Measurements from ENCODE around the gene ASF1B. TPM values are rescaled to one million over a fixed set of nuclear protein-coding genes. Genes with fewer than 3 reads are reported as not detected.

Gene ASF1B
- total and polyA plus RNA-seq, 9 donors, result 6.6 to 15.1 (median 12.5) TPM

- H3K4me1 ChIP-seq (ENCODE audit: control insufficient read depth, insufficient read depth, low read length), result peaks cover 30% of the 10 kb centered on the region
- no peak overlapping the region for H3K4me3 ChIP-seq (ENCODE audit: low read length)
- no peaks in the 10 kb centered on the region for H3K27me3 ChIP-seq (ENCODE audit: control insufficient read depth, insufficient read depth, low read length)
- DNase-seq, result no peak
- H3K27ac ChIP-seq (ENCODE audit: low read length), result no peak overlapping the region
- no peaks in the 10 kb centered on the region for H3K9me3 ChIP-seq (replicated peaks; ENCODE audit: control insufficient read depth, low read depth, low read length)
- 97% methylated on average over 14 of the region's 19 CpGs for WGBS (ENCODE audit: insufficient coverage)
- peaks cover 54% of the 10 kb centered on the region for H3K36me3 ChIP-seq (ENCODE audit: control insufficient read depth, insufficient read depth, low read length)
These were observed 24.9 kb upstream of the ASF1B start for GRCh38 chr19:14161305-14161704.

- H3K36me3 ChIP-seq (ENCODE audit: control insufficient read depth, insufficient read depth, low read length), result peaks cover 65% of the 10 kb centered on the region
These were observed 23.8 kb upstream of the ASF1B start for GRCh38 chr19:14160017-14160703.

GRCh38 chr19:14159059-14159458, 22.7 kb upstream of the ASF1B start:
- H3K36me3 ChIP-seq (ENCODE audit: control insufficient read depth, insufficient read depth, low read length), result peaks cover 69% of the 10 kb centered on the region
- no peak overlapping the region for H3K4me3 ChIP-seq (ENCODE audit: low read length)
- peak; percentile 7 for DNase-seq
- WGBS (ENCODE audit: insufficient coverage), result 51% methylated on average over 8 of the region's 12 CpGs
- no peaks in the 10 kb centered on the region for H3K9me3 ChIP-seq (replicated peaks; ENCODE audit: control insufficient read depth, low read depth, low read length)
- no peaks in the 10 kb centered on the region for H3K27me3 ChIP-seq (ENCODE audit: control insufficient read depth, insufficient read depth, low read length)
- no peak overlapping the region for H3K27ac ChIP-seq (ENCODE audit: low read length)
- H3K4me1 ChIP-seq (ENCODE audit: control insufficient read depth, insufficient read depth, low read length), result peaks cover 10% of the 10 kb centered on the region

More at GRCh38 chr19:14160017-14160703, 23.8 kb upstream of the ASF1B start:
- 86% methylated on average over 24 of the region's 25 CpGs for WGBS (ENCODE audit: insufficient coverage)
- Histone ChIP-seq H3K27me3 (ENCODE audit: control insufficient read depth, insufficient read depth, low read length) (no peaks in the 10 kb centered on the region), H3K4me3 (ENCODE audit: low read length) (no peak overlapping the region), H3K9me3 (replicated peaks; ENCODE audit: control insufficient read depth, low read depth, low read length) (no peaks in the 10 kb centered on the region), H3K4me1 (ENCODE audit: control insufficient read depth, insufficient read depth, low read length) (peaks cover 18% of the 10 kb centered on the region), H3K27ac (ENCODE audit: low read length) (no peak overlapping the region)
- DNase-seq, result no peak

- no peak overlapping the region for H3K4me3 ChIP-seq (ENCODE audit: low read length)
- H3K4me1 ChIP-seq (ENCODE audit: control insufficient read depth, insufficient read depth, low read length), result peaks cover 10% of the 10 kb centered on the region
- DNase-seq, result peak; percentile 9
- WGBS (ENCODE audit: insufficient coverage), result 85% methylated on average over 14 of the region's 16 CpGs
- peaks cover 69% of the 10 kb centered on the region for H3K36me3 ChIP-seq (ENCODE audit: control insufficient read depth, insufficient read depth, low read length)
- no peaks in the 10 kb centered on the region for H3K27me3 ChIP-seq (ENCODE audit: control insufficient read depth, insufficient read depth, low read length)
- H3K27ac ChIP-seq (ENCODE audit: low read length), result no peak overlapping the region
- H3K9me3 ChIP-seq (replicated peaks; ENCODE audit: control insufficient read depth, low read depth, low read length), result no peaks in the 10 kb centered on the region
These were observed 22.1 kb upstream of the ASF1B start for GRCh38 chr19:14158276-14159023.

- WGBS (ENCODE audit: insufficient coverage), result 89% methylated on average over 22 of the region's 26 CpGs
- no peak overlapping the region for H3K27ac ChIP-seq (ENCODE audit: low read length)
- peaks cover 72% of the 10 kb centered on the region for H3K36me3 ChIP-seq (ENCODE audit: control insufficient read depth, insufficient read depth, low read length)
- peaks cover 10% of the 10 kb centered on the region for H3K4me1 ChIP-seq (ENCODE audit: control insufficient read depth, insufficient read depth, low read length)
- H3K9me3 ChIP-seq (replicated peaks; ENCODE audit: control insufficient read depth, low read depth, low read length), result no peaks in the 10 kb centered on the region
- no peaks in the 10 kb centered on the region for H3K27me3 ChIP-seq (ENCODE audit: control insufficient read depth, insufficient read depth, low read length)
- no peak for DNase-seq
- no peak overlapping the region for H3K4me3 ChIP-seq (ENCODE audit: low read length)
These were observed 20.8 kb upstream of the ASF1B start for GRCh38 chr19:14156971-14157717.

GRCh38 chr19:14156122-14156521, 19.7 kb upstream of the ASF1B start:
- 90% methylated on average over 10 of the region's 12 CpGs for WGBS (ENCODE audit: insufficient coverage)

GRCh38 chr19:14155371-14155770, 19.0 kb upstream of the ASF1B start:
- H3K27ac ChIP-seq (ENCODE audit: low read length), result no peak overlapping the region
- H3K4me1 ChIP-seq (ENCODE audit: control insufficient read depth, insufficient read depth, low read length), result peaks cover 14% of the 10 kb centered on the region
- 98% methylated on average over 13 of the region's 17 CpGs for WGBS (ENCODE audit: insufficient coverage)
- no peaks in the 10 kb centered on the region for H3K27me3 ChIP-seq (ENCODE audit: control insufficient read depth, insufficient read depth, low read length)
- no peak overlapping the region for H3K4me3 ChIP-seq (ENCODE audit: low read length)
- no peaks in the 10 kb centered on the region for H3K9me3 ChIP-seq (replicated peaks; ENCODE audit: control insufficient read depth, low read depth, low read length)
- peaks cover 77% of the 10 kb centered on the region for H3K36me3 ChIP-seq (ENCODE audit: control insufficient read depth, insufficient read depth, low read length)
- DNase-seq, result no peak

More at GRCh38 chr19:14156122-14156521, 19.7 kb upstream of the ASF1B start:
- no peak overlapping the region for H3K4me3 ChIP-seq (ENCODE audit: low read length)
- H3K9me3 ChIP-seq (replicated peaks; ENCODE audit: control insufficient read depth, low read depth, low read length), result no peaks in the 10 kb centered on the region
- no peak for DNase-seq
- H3K27ac ChIP-seq (ENCODE audit: low read length), result no peak overlapping the region
- peaks cover 74% of the 10 kb centered on the region for H3K36me3 ChIP-seq (ENCODE audit: control insufficient read depth, insufficient read depth, low read length)
- peaks cover 10% of the 10 kb centered on the region for H3K4me1 ChIP-seq (ENCODE audit: control insufficient read depth, insufficient read depth, low read length)
- no peaks in the 10 kb centered on the region for H3K27me3 ChIP-seq (ENCODE audit: control insufficient read depth, insufficient read depth, low read length)

- Histone ChIP-seq H3K9me3 (replicated peaks; ENCODE audit: control insufficient read depth, low read depth, low read length) (no peaks in the 10 kb centered on the region), H3K27me3 (ENCODE audit: control insufficient read depth, insufficient read depth, low read length) (no peaks in the 10 kb centered on the region), H3K4me1 (ENCODE audit: control insufficient read depth, insufficient read depth, low read length) (peaks cover 29% of the 10 kb centered on the region), H3K4me3 (ENCODE audit: low read length) (no peak overlapping the region), H3K36me3 (ENCODE audit: control insufficient read depth, insufficient read depth, low read length) (peaks cover 52% of the 10 kb centered on the region), H3K27ac (ENCODE audit: low read length) (no peak overlapping the region)
- peak; percentile 5 for DNase-seq
- WGBS (ENCODE audit: insufficient coverage), result 85% methylated on average over 12 of the region's 12 CpGs
These were observed 16.3 kb upstream of the ASF1B start for GRCh38 chr19:14152713-14153112.

GRCh38 chr19:14150770-14151661, 14.6 kb upstream of the ASF1B start:
- peak; percentile 6 for DNase-seq
- H3K9me3 ChIP-seq (replicated peaks; ENCODE audit: control insufficient read depth, low read depth, low read length), result no peaks in the 10 kb centered on the region
- H3K27me3 ChIP-seq (ENCODE audit: control insufficient read depth, insufficient read depth, low read length), result no peaks in the 10 kb centered on the region
- H3K27ac ChIP-seq (ENCODE audit: low read length), result no peak overlapping the region
- peaks cover 29% of the 10 kb centered on the region for H3K4me1 ChIP-seq (ENCODE audit: control insufficient read depth, insufficient read depth, low read length)
- H3K36me3 ChIP-seq (ENCODE audit: control insufficient read depth, insufficient read depth, low read length), result peaks cover 36% of the 10 kb centered on the region
- no peak overlapping the region for H3K4me3 ChIP-seq (ENCODE audit: low read length)
- 87% methylated on average over 33 of the region's 47 CpGs for WGBS (ENCODE audit: insufficient coverage)
